HepG2 (cell line): ENCODE measurements around the gene TATDN2. TPM values are rescaled to one million over a fixed set of nuclear protein-coding genes. Genes with fewer than 3 reads are reported as not detected.

ENCODE experiments used
- EP300 ChIP-seq, 3 experiments: sonication (generic) in 1 of 3; formaldehyde crosslinking in 1 of 3; IDR thresholded peaks; 2 replicates each; pipeline versions ENCODE4 v1.5.1 to v1.6.1; 2011 to 2020; ENCODE audit warnings: low read depth in 2 of 3, low read length in 2 of 3, borderline replicate concordance in 1 of 3, improper control_type of control experiment in 1 of 3, mild to moderate bottlenecking in 1 of 3, missing genetic modification reagents in 1 of 3, moderate library complexity in 1 of 3
- FOXM1 ChIP-seq: sonication (generic); formaldehyde crosslinking; IDR thresholded peaks from 2 replicates; pipeline ENCODE4 v1.5.0; 2020; ENCODE audit warnings: missing genetic modification reagents
- GATAD2A ChIP-seq: IDR thresholded peaks from 2 replicates; pipeline ENCODE4 v1.6.1; 2016
- HOXA5 ChIP-seq: sonication (generic); formaldehyde crosslinking; IDR thresholded peaks from 2 replicates; pipeline ENCODE4 v1.4.0; 2020; ENCODE audit warnings: missing genetic modification reagents
- KIAA2018 ChIP-seq: sonication (generic); formaldehyde crosslinking; IDR thresholded peaks from 2 replicates; pipeline ENCODE4 v1.5.0; 2020; ENCODE audit warnings: mild to moderate bottlenecking, missing genetic modification reagents, borderline replicate concordance
- MED13 ChIP-seq: sonication (generic); formaldehyde crosslinking; IDR thresholded peaks from 2 replicates; pipeline ENCODE4 v1.5.0; 2020; ENCODE audit warnings: missing genetic modification reagents
- MIER2 ChIP-seq: IDR thresholded peaks from 2 replicates; pipeline ENCODE4 v1.6.1; 2016; ENCODE audit warnings: missing biosample characterization, missing genetic modification reagents
- ZNF20 ChIP-seq: sonication (generic); formaldehyde crosslinking; IDR thresholded peaks from 2 replicates; pipeline ENCODE4 v1.4.0; 2020; ENCODE audit warnings: mild to moderate bottlenecking, moderate library complexity, missing genetic modification reagents
- ZNF260 ChIP-seq: sonication (generic); formaldehyde crosslinking; IDR thresholded peaks from 2 replicates; pipeline ENCODE4 v1.4.0; 2020; ENCODE audit warnings: missing genetic modification reagents, low read depth, mild to moderate bottlenecking, borderline replicate concordance
- ZNF350 ChIP-seq: sonication (generic); formaldehyde crosslinking; IDR thresholded peaks from 2 replicates; pipeline ENCODE4 v1.4.0; 2020; ENCODE audit warnings: mild to moderate bottlenecking, low read depth, missing genetic modification reagents, borderline replicate concordance
- polyA plus RNA-seq, 8 experiments: library from polyadenylated mRNA; depleted of rRNA in 3 of 8; stranded (reverse) in 7 of 8; unstranded in 1 of 8; fragments of >200 nt; fragmentation: Illumina TruSeq in 4 of 8; extraction: Trizol in 4 of 8; gene quantifications; 2 replicates each; pipeline versions ENCODE4 v1.2.1 to v1.2.3, GENCODE V29; 2011 to 2016; ENCODE audit warnings: low read depth in 4 of 8, missing spikeins in 1 of 8, mixed read lengths in 1 of 8; ENCODE audit not compliant: insufficient read depth in 1 of 8
- total RNA-seq, 5 experiments: library from RNA; depleted of rRNA; stranded (reverse); fragments of >200 nt; fragmentation: Illumina TruSeq; extraction: Trizol; gene quantifications; 2 replicates each; pipeline ENCODE4 v1.2.3, GENCODE V29; 2016; ENCODE audit warnings: low read depth in 1 of 5
- TF ChIP-seq, protein P1 (sequence below): IDR thresholded peaks from 2 replicates; pipeline ENCODE4 v1.4.0; 2020; ENCODE audit warnings: mild to moderate bottlenecking, missing genetic modification reagents

The TATDN2 gene
- total and polyA plus RNA-seq, 2 of the 13 experiments (the other 11 are each of a cell fraction or from before 2014, with no cell fraction given) = 12.1 to 21.9 TPM

- TF ChIP-seq, protein P1, sequence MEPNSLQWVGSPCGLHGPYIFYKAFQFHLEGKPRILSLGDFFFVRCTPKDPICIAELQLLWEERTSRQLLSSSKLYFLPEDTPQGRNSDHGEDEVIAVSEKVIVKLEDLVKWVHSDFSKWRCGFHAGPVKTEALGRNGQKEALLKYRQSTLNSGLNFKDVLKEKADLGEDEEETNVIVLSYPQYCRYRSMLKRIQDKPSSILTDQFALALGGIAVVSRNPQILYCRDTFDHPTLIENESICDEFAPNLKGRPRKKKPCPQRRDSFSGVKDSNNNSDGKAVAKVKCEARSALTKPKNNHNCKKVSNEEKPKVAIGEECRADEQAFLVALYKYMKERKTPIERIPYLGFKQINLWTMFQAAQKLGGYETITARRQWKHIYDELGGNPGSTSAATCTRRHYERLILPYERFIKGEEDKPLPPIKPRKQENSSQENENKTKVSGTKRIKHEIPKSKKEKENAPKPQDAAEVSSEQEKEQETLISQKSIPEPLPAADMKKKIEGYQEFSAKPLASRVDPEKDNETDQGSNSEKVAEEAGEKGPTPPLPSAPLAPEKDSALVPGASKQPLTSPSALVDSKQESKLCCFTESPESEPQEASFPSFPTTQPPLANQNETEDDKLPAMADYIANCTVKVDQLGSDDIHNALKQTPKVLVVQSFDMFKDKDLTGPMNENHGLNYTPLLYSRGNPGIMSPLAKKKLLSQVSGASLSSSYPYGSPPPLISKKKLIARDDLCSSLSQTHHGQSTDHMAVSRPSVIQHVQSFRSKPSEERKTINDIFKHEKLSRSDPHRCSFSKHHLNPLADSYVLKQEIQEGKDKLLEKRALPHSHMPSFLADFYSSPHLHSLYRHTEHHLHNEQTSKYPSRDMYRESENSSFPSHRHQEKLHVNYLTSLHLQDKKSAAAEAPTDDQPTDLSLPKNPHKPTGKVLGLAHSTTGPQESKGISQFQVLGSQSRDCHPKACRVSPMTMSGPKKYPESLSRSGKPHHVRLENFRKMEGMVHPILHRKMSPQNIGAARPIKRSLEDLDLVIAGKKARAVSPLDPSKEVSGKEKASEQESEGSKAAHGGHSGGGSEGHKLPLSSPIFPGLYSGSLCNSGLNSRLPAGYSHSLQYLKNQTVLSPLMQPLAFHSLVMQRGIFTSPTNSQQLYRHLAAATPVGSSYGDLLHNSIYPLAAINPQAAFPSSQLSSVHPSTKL (CRISPR knock-in tag) = peak; percentile 91
- TF ChIP-seq GATAD2A (CRISPR knock-in tag) (peak; percentile 95), KIAA2018 (CRISPR knock-in tag) (no peak), FOXM1 (no peak), ZNF20 (no peak), ZNF350 (CRISPR knock-in tag) (peak; percentile 46; the same call in 1 of the 2 replicates), HOXA5 (CRISPR knock-in tag) (peak; percentile 70; the same call in 1 of the 2 replicates), MED13 (CRISPR knock-in tag) (peak; percentile 54; the same call in 1 of the 2 replicates), MIER2 (peak; percentile 72; the same call in 1 of the 2 replicates), ZNF260 (CRISPR knock-in tag) (no peak), EP300 (IDR thresholded peaks at IDR 0.05; ENCODE audit: low read depth in 2 of 2, low read length in 2 of 2) (peak in 1 of 2 experiments; percentile 94; a peak in 3 of 4 replicates), EP300 (CRISPR knock-in tag; IDR thresholded peaks at IDR 0.05; ENCODE audit: borderline replicate concordance) (peak; percentile 83)
Observed at GRCh38 chr3:10224794-10225665, 23.2 kb upstream of the TATDN2 start (continued).
